Trophoblast cell (in vitro differentiated cells and primary cell): ENCODE measurements around the gene ERICH3. TPM values are rescaled to one million over a fixed set of nuclear protein-coding genes. Genes with fewer than 3 reads are reported as not detected.
A peak's percentile ranks its signal among the peaks of the same experiment; 100 is the strongest.

Experiments used
- DNase-seq, 2 donors: peaks; one replicate each; pipeline ENCODE4 v3.0.0-alpha.2; 2016
- H2AFZ ChIP-seq: 2 replicates; pipeline ENCODE4 v1.6.1; 2013; ENCODE audit warnings: low read length, moderate library complexity, mild to moderate bottlenecking; ENCODE audit not compliant: insufficient read depth, poor library complexity
- H2AK5ac ChIP-seq: 2 replicates; pipeline ENCODE4 v1.6.1; 2013; ENCODE audit warnings: mild to moderate bottlenecking, low read length
- H2BK120ac ChIP-seq: 2 replicates; pipeline ENCODE4 v1.6.1; 2013; ENCODE audit warnings: low read length, mild to moderate bottlenecking, moderate library complexity; ENCODE audit not compliant: insufficient read depth, poor library complexity
- H2BK12ac ChIP-seq: 2 replicates; pipeline ENCODE4 v1.6.1; 2013; ENCODE audit warnings: mild to moderate bottlenecking, low read length, moderate library complexity
- H2BK5ac ChIP-seq: 2 replicates; pipeline ENCODE4 v1.6.1; 2013; ENCODE audit warnings: low read length, low read depth, moderate library complexity, mild to moderate bottlenecking; ENCODE audit not compliant: poor library complexity
- H3K14ac ChIP-seq: 2 replicates; pipeline ENCODE4 v1.6.1; 2013; ENCODE audit warnings: mild to moderate bottlenecking, low read length
- H3K18ac ChIP-seq: 2 replicates; pipeline ENCODE4 v1.6.1; 2013; ENCODE audit warnings: mild to moderate bottlenecking, low read length
- H3K23ac ChIP-seq: 2 replicates; pipeline ENCODE4 v1.6.1; 2013; ENCODE audit warnings: low read length
- H3K27ac ChIP-seq: 2 replicates; pipeline ENCODE4 v1.5.1; 2013; ENCODE audit warnings: low read depth, mild to moderate bottlenecking, inconsistent platforms, low read length, moderate library complexity
- H3K27me3 ChIP-seq: 2 replicates; pipeline ENCODE4 v1.6.1; 2013; ENCODE audit warnings: inconsistent platforms, mild to moderate bottlenecking, low read length, moderate library complexity; ENCODE audit not compliant: insufficient read depth
- H3K36me3 ChIP-seq, 2 experiments: 1 replicate in 1 of 2; 2 replicates in 1 of 2; pipeline ENCODE4 v1.6.1; 2013; ENCODE audit warnings: low read length in 2 of 2, mild to moderate bottlenecking in 2 of 2, moderate library complexity in 1 of 2; ENCODE audit not compliant: insufficient read depth in 2 of 2, control insufficient read depth in 1 of 2
- H3K4ac ChIP-seq: 2 replicates; pipeline ENCODE4 v1.6.1; 2013; ENCODE audit warnings: low read depth, mild to moderate bottlenecking, low read length, moderate library complexity
- H3K4me1 ChIP-seq, 2 experiments: 1 replicate in 1 of 2; 2 replicates in 1 of 2; pipeline ENCODE4 v1.6.1; 2013; ENCODE audit warnings: low read length in 2 of 2, mild to moderate bottlenecking in 2 of 2, moderate library complexity in 1 of 2; ENCODE audit not compliant: insufficient read depth in 2 of 2, control insufficient read depth in 1 of 2
- H3K4me2 ChIP-seq: 2 replicates; pipeline ENCODE4 v1.6.1; 2013; ENCODE audit warnings: inconsistent platforms, mild to moderate bottlenecking, low read length, moderate library complexity
- H3K4me3 ChIP-seq: 2 replicates; pipeline ENCODE4 v1.5.1; 2013; ENCODE audit warnings: mild to moderate bottlenecking, low read depth, low read length, inconsistent platforms
- H3K79me1 ChIP-seq: one replicate; pipeline ENCODE4 v1.6.1; 2013; ENCODE audit warnings: low read length
- H3K79me2 ChIP-seq: 2 replicates; pipeline ENCODE4 v1.6.1; 2013; ENCODE audit warnings: low read length, mild to moderate bottlenecking; ENCODE audit not compliant: control insufficient read depth, insufficient read depth, poor library complexity
- H3K9ac ChIP-seq: 2 replicates; pipeline ENCODE4 v1.6.1; 2013; ENCODE audit warnings: mild to moderate bottlenecking, low read length
- H3K9me3 ChIP-seq: 2 replicates; pipeline ENCODE4 v1.6.1; 2013; ENCODE audit warnings: low read depth, mild to moderate bottlenecking, control low read depth, inconsistent platforms, low read length; ENCODE audit not compliant: insufficient read depth
- H4K12ac ChIP-seq: 2 replicates; pipeline ENCODE4 v1.6.1; 2013; ENCODE audit warnings: low read depth, mild to moderate bottlenecking, low read length, moderate library complexity
- H4K8ac ChIP-seq: 2 replicates; pipeline ENCODE4 v1.6.1; 2013; ENCODE audit warnings: low read depth, mild to moderate bottlenecking, low read length, moderate library complexity
- H4K91ac ChIP-seq: one replicate; pipeline ENCODE4 v1.6.1; 2013; ENCODE audit warnings: low read depth, mild to moderate bottlenecking, low read length, moderate library complexity
- WGBS: extraction: QIAGEN DNeasy Blood & Tissue Kit; methylation state at CpG from one replicate; pipeline ENCODE4 v1.1.7; 2013; ENCODE audit warnings: missing lambda C conversion rate; ENCODE audit not compliant: insufficient read length, insufficient coverage; ENCODE audit errors: extremely low coverage; 5-methylcytosine and 5-hydroxymethylcytosine counted together
- polyA plus RNA-seq: library from polyadenylated mRNA; stranded (reverse); fragments of 200-250 nt; gene quantifications from 2 replicates; pipeline ENCODE4 v1.2.3, GENCODE V29; 2013

ERICH3 gene
- 0.03 TPM in 2 replicates for polyA plus RNA-seq

DNA sequence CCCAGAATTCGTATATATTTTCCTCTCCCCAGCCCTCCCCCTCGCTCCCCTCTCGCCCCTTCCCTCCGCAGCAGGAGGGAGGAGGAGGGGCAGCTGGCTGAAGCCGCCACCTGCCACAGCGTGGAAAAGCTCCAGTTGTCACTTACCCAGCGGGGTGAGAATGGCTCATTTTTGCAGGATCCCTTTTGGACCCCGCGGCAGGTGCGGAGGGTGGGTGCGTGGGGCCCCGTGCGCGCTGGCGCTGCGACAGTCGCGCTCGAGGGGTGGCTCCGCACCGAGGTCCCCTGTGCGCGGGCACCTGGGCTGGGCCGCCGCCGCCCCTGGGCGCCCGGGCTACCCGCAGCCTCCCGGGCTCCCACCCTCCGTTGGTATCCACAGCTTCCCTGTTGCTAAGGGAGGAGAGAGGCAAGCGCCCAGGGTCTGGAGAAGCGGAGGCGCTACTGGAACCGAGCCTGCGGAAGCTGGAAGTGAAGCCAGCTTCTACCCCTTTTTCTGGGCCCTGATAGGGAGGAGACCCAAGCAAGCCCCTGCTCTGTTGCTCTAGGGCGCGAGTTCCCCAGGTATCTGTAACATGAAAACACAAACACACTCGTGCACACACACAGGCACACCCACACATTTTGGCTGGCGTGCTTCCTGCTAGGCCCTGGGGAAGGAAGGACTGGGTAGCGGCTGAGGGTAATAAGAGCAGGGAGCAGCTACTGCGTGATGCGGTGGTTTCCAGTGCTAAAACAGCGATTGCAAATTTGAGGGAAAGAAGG, at the start of gene ERICH3:
TSS of gene ERICH3 (minus strand) at position 442 of the 761 bp plus-strand sequence. CDS start at position 169, 273 bp downstream.
- Histone ChIP-seq H3K79me2 (no peaks in the 10 kb centered on the region), H3K9me3 (no peaks in the 10 kb centered on the region), H3K36me3 (no peaks in the 10 kb centered on the region), H3K18ac (no peak within 1 kb of the TSS), H3K23ac (no peak within 1 kb of the TSS), H3K14ac (no peak within 1 kb of the TSS), H4K91ac (no peak within 1 kb of the TSS), H4K12ac (no peak within 1 kb of the TSS), H4K8ac (no peak within 1 kb of the TSS), H2AFZ (no peak within 1 kb of the TSS), H2AK5ac (no peak within 1 kb of the TSS), H2BK5ac (no peak within 1 kb of the TSS), H3K79me1 (no peaks in the 10 kb centered on the region), H2BK12ac (no peak within 1 kb of the TSS), H3K27me3 (no peaks in the 10 kb centered on the region), H3K4me1 (peaks cover 0 to 5% of the 10 kb centered on the region in 2 experiments), H3K4me2 (peak within 1 kb of the TSS; percentile 64), H3K4me3 (no peak within 1 kb of the TSS), H3K27ac (no peak within 1 kb of the TSS), H2BK120ac (no peak within 1 kb of the TSS), H3K4ac (no peak within 1 kb of the TSS), H3K9ac (no peak within 1 kb of the TSS)
- WGBS = no CpG with 5 or more reads among the region's 44 CpGs
- DNase-seq = peak in 1 of 2 donors; percentile 19

- no peaks in the 10 kb centered on the region for H3K27me3 ChIP-seq
These were observed 44.0 kb upstream of the ERICH3 start for GRCh38 chr1:74717626-74718025.

GRCh38 chr1:74716822-74717221, 43.2 kb upstream of the ERICH3 start:
- no peak for DNase-seq
- no peak overlapping the region for H3K23ac ChIP-seq
- no peak overlapping the region for H2BK12ac ChIP-seq
- no peak overlapping the region for H3K14ac ChIP-seq
- H3K27me3 ChIP-seq = no peaks in the 10 kb centered on the region
- no peak overlapping the region for H2BK5ac ChIP-seq
- H3K4me2 ChIP-seq = no peak overlapping the region
- H4K12ac ChIP-seq = no peak overlapping the region
- no peak overlapping the region for H4K8ac ChIP-seq
- WGBS = no CpG with 5 or more reads among the region's 1 CpG
- H3K79me2 ChIP-seq = no peaks in the 10 kb centered on the region
- H3K4me3 ChIP-seq = no peak overlapping the region
- H3K9me3 ChIP-seq = no peaks in the 10 kb centered on the region
- H2BK120ac ChIP-seq = no peak overlapping the region
- no peak overlapping the region for H3K4ac ChIP-seq
- H2AFZ ChIP-seq = no peak overlapping the region
- no peak overlapping the region for H3K9ac ChIP-seq
- no peak overlapping the region for H4K91ac ChIP-seq
- H3K27ac ChIP-seq = no peak overlapping the region
- H3K18ac ChIP-seq = no peak overlapping the region
- H2AK5ac ChIP-seq = no peak overlapping the region
- peaks cover 2 to 4% of the 10 kb centered on the region in 2 experiments for H3K4me1 ChIP-seq
- peaks cover 0 to 9% of the 10 kb centered on the region in 2 experiments for H3K36me3 ChIP-seq
- H3K79me1 ChIP-seq = no peaks in the 10 kb centered on the region

More at GRCh38 chr1:74717626-74718025, 44.0 kb upstream of the ERICH3 start:
- DNase-seq = peak in 1 of 2 donors; percentile 54
- no peak overlapping the region for H3K4ac ChIP-seq
- no peak overlapping the region for H3K23ac ChIP-seq
- no peak overlapping the region for H2BK12ac ChIP-seq
- peaks cover 0 to 11% of the 10 kb centered on the region in 2 experiments for H3K36me3 ChIP-seq
- H3K4me3 ChIP-seq = no peak overlapping the region
- no peaks in the 10 kb centered on the region for H3K79me2 ChIP-seq
- peaks cover 2 to 4% of the 10 kb centered on the region in 2 experiments for H3K4me1 ChIP-seq
- no peak overlapping the region for H3K4me2 ChIP-seq
- no peak overlapping the region for H3K9ac ChIP-seq
- WGBS = no CpG with 5 or more reads among the region's 2 CpGs
- no peaks in the 10 kb centered on the region for H3K9me3 ChIP-seq
- H3K27ac ChIP-seq = no peak overlapping the region
- H3K18ac ChIP-seq = no peak overlapping the region
- H4K8ac ChIP-seq = no peak overlapping the region
- H4K12ac ChIP-seq = no peak overlapping the region
- no peak overlapping the region for H2AK5ac ChIP-seq
- H3K79me1 ChIP-seq = no peaks in the 10 kb centered on the region
- H2AFZ ChIP-seq = no peak overlapping the region
- H3K14ac ChIP-seq = no peak overlapping the region
- H2BK120ac ChIP-seq = no peak overlapping the region
- no peak overlapping the region for H4K91ac ChIP-seq
- H2BK5ac ChIP-seq = no peak overlapping the region

DNA sequence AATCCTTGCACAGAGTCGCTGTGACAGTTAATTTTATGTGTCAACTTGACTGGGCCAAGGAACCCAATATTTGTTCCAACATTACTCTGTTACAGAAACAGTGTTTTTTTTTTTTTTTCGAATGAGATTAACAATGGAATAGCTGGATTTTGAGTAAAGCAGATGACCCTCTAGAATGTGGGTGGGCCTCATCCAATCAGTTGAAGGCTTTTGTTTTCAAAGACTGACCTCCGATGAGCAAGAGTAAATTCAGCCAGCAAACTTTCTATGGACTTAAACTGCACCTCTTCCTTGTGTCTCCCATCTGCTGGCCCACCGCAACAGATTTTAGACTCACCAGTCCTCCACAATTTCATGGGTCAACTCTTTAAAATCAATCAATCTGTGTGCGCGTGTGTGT, 42.2 kb upstream of the ERICH3 start:
- WGBS = no CpG with 5 or more reads among the region's 6 CpGs
- Histone ChIP-seq H3K4me1 (peaks cover 2 to 4% of the 10 kb centered on the region in 2 experiments), H2BK5ac (no peak overlapping the region), H3K4me3 (no peak overlapping the region), H3K4me2 (no peak overlapping the region), H3K79me2 (no peaks in the 10 kb centered on the region), H3K27ac (no peak overlapping the region), H4K91ac (no peak overlapping the region), H3K36me3 (peaks cover 2 to 16% of the 10 kb centered on the region in 2 experiments), H3K27me3 (no peaks in the 10 kb centered on the region), H3K18ac (no peak overlapping the region), H2AK5ac (no peak overlapping the region), H3K4ac (no peak overlapping the region), H3K23ac (no peak overlapping the region), H4K8ac (no peak overlapping the region), H4K12ac (no peak overlapping the region), H3K14ac (no peak overlapping the region), H2BK12ac (no peak overlapping the region), H3K9ac (no peak overlapping the region), H3K79me1 (no peaks in the 10 kb centered on the region), H2BK120ac (no peak overlapping the region), H3K9me3 (no peaks in the 10 kb centered on the region), H2AFZ (no peak overlapping the region)
- DNase-seq = no peak
